Trophoblast cell (in vitro differentiated cells and primary cell): Measurements from ENCODE around the gene HIVEP3.
A peak's percentile ranks its signal among the peaks of the same experiment; 100 is the strongest.

ENCODE experiments used
- DNase-seq, 2 donors: peaks; one replicate each; pipeline ENCODE4 v3.0.0-alpha.2; 2016
- H2AFZ ChIP-seq: 2 replicates; pipeline ENCODE4 v1.6.1; 2013; ENCODE audit warnings: low read length, moderate library complexity, mild to moderate bottlenecking; ENCODE audit not compliant: insufficient read depth, poor library complexity
- H2AK5ac ChIP-seq: 2 replicates; pipeline ENCODE4 v1.6.1; 2013; ENCODE audit warnings: mild to moderate bottlenecking, low read length
- H2BK120ac ChIP-seq: 2 replicates; pipeline ENCODE4 v1.6.1; 2013; ENCODE audit warnings: low read length, mild to moderate bottlenecking, moderate library complexity; ENCODE audit not compliant: insufficient read depth, poor library complexity
- H2BK12ac ChIP-seq: 2 replicates; pipeline ENCODE4 v1.6.1; 2013; ENCODE audit warnings: mild to moderate bottlenecking, low read length, moderate library complexity
- H2BK5ac ChIP-seq: 2 replicates; pipeline ENCODE4 v1.6.1; 2013; ENCODE audit warnings: low read length, low read depth, moderate library complexity, mild to moderate bottlenecking; ENCODE audit not compliant: poor library complexity
- H3K14ac ChIP-seq: 2 replicates; pipeline ENCODE4 v1.6.1; 2013; ENCODE audit warnings: mild to moderate bottlenecking, low read length
- H3K18ac ChIP-seq: 2 replicates; pipeline ENCODE4 v1.6.1; 2013; ENCODE audit warnings: mild to moderate bottlenecking, low read length
- H3K23ac ChIP-seq: 2 replicates; pipeline ENCODE4 v1.6.1; 2013; ENCODE audit warnings: low read length
- H3K27ac ChIP-seq: 2 replicates; pipeline ENCODE4 v1.5.1; 2013; ENCODE audit warnings: low read depth, mild to moderate bottlenecking, inconsistent platforms, low read length, moderate library complexity
- H3K27me3 ChIP-seq: 2 replicates; pipeline ENCODE4 v1.6.1; 2013; ENCODE audit warnings: inconsistent platforms, mild to moderate bottlenecking, low read length, moderate library complexity; ENCODE audit not compliant: insufficient read depth
- H3K36me3 ChIP-seq, 2 experiments: 1 replicate in 1 of 2; 2 replicates in 1 of 2; pipeline ENCODE4 v1.6.1; 2013; ENCODE audit warnings: low read length in 2 of 2, mild to moderate bottlenecking in 2 of 2, moderate library complexity in 1 of 2; ENCODE audit not compliant: insufficient read depth in 2 of 2, control insufficient read depth in 1 of 2
- H3K4ac ChIP-seq: 2 replicates; pipeline ENCODE4 v1.6.1; 2013; ENCODE audit warnings: low read depth, mild to moderate bottlenecking, low read length, moderate library complexity
- H3K4me1 ChIP-seq, 2 experiments: 1 replicate in 1 of 2; 2 replicates in 1 of 2; pipeline ENCODE4 v1.6.1; 2013; ENCODE audit warnings: low read length in 2 of 2, mild to moderate bottlenecking in 2 of 2, moderate library complexity in 1 of 2; ENCODE audit not compliant: insufficient read depth in 2 of 2, control insufficient read depth in 1 of 2
- H3K4me2 ChIP-seq: 2 replicates; pipeline ENCODE4 v1.6.1; 2013; ENCODE audit warnings: inconsistent platforms, mild to moderate bottlenecking, low read length, moderate library complexity
- H3K4me3 ChIP-seq: 2 replicates; pipeline ENCODE4 v1.5.1; 2013; ENCODE audit warnings: mild to moderate bottlenecking, low read depth, low read length, inconsistent platforms
- H3K79me1 ChIP-seq: one replicate; pipeline ENCODE4 v1.6.1; 2013; ENCODE audit warnings: low read length
- H3K79me2 ChIP-seq: 2 replicates; pipeline ENCODE4 v1.6.1; 2013; ENCODE audit warnings: low read length, mild to moderate bottlenecking; ENCODE audit not compliant: control insufficient read depth, insufficient read depth, poor library complexity
- H3K9ac ChIP-seq: 2 replicates; pipeline ENCODE4 v1.6.1; 2013; ENCODE audit warnings: mild to moderate bottlenecking, low read length
- H3K9me3 ChIP-seq: 2 replicates; pipeline ENCODE4 v1.6.1; 2013; ENCODE audit warnings: low read depth, mild to moderate bottlenecking, control low read depth, inconsistent platforms, low read length; ENCODE audit not compliant: insufficient read depth
- H4K12ac ChIP-seq: 2 replicates; pipeline ENCODE4 v1.6.1; 2013; ENCODE audit warnings: low read depth, mild to moderate bottlenecking, low read length, moderate library complexity
- H4K8ac ChIP-seq: 2 replicates; pipeline ENCODE4 v1.6.1; 2013; ENCODE audit warnings: low read depth, mild to moderate bottlenecking, low read length, moderate library complexity
- H4K91ac ChIP-seq: one replicate; pipeline ENCODE4 v1.6.1; 2013; ENCODE audit warnings: low read depth, mild to moderate bottlenecking, low read length, moderate library complexity
- WGBS: extraction: QIAGEN DNeasy Blood & Tissue Kit; methylation state at CpG from one replicate; pipeline ENCODE4 v1.1.7; 2013; ENCODE audit warnings: missing lambda C conversion rate; ENCODE audit not compliant: insufficient read length, insufficient coverage; ENCODE audit errors: extremely low coverage; 5-methylcytosine and 5-hydroxymethylcytosine counted together

HIVEP3 gene

GRCh38 chr1:41758500-41758899 is 160.2 kb downstream of the HIVEP3 start:
- Histone ChIP-seq H2BK5ac (no peak overlapping the region), H3K4me2 (no peak overlapping the region), H4K91ac (no peak overlapping the region), H2AK5ac (no peak overlapping the region), H3K79me1 (no peaks in the 10 kb centered on the region), H3K36me3 (no peaks in the 10 kb centered on the region), H3K4me3 (no peak overlapping the region), H2BK120ac (no peak overlapping the region), H3K27me3 (no peaks in the 10 kb centered on the region), H3K9ac (no peak overlapping the region), H3K4ac (no peak overlapping the region), H2BK12ac (no peak overlapping the region), H3K79me2 (no peaks in the 10 kb centered on the region), H3K9me3 (peaks cover 6% of the 10 kb centered on the region), H4K12ac (no peak overlapping the region), H3K4me1 (no peaks in the 10 kb centered on the region), H2AFZ (no peak overlapping the region), H4K8ac (no peak overlapping the region), H3K14ac (no peak overlapping the region), H3K27ac (no peak overlapping the region), H3K23ac (no peak overlapping the region), H3K18ac (no peak overlapping the region)
- no CpG with 5 or more reads among the region's 2 CpGs for WGBS
- DNase-seq = no peak

- Histone ChIP-seq H4K8ac (no peak overlapping the region), H3K4me2 (no peak overlapping the region), H3K27me3 (no peaks in the 10 kb centered on the region), H2AFZ (no peak overlapping the region), H3K9ac (no peak overlapping the region), H3K79me1 (no peaks in the 10 kb centered on the region), H3K36me3 (no peaks in the 10 kb centered on the region), H4K91ac (no peak overlapping the region), H3K23ac (no peak overlapping the region), H3K14ac (no peak overlapping the region), H3K4me3 (no peak overlapping the region), H2BK12ac (no peak overlapping the region), H3K27ac (no peak overlapping the region), H3K18ac (no peak overlapping the region), H3K4ac (no peak overlapping the region), H2BK120ac (no peak overlapping the region), H4K12ac (no peak overlapping the region), H3K9me3 (no peaks in the 10 kb centered on the region), H3K4me1 (no peaks in the 10 kb centered on the region), H2BK5ac (no peak overlapping the region), H2AK5ac (no peak overlapping the region), H3K79me2 (no peaks in the 10 kb centered on the region)
- WGBS = no CpG with 5 or more reads among the region's 6 CpGs
- DNase-seq = no peak
Observed at GRCh38 chr1:41754540-41754939, 164.2 kb downstream of the HIVEP3 start.

GRCh38 chr1:41752514-41753170 is 166.1 kb downstream of the HIVEP3 start:
- no peak overlapping the region for H3K23ac ChIP-seq
- H3K36me3 ChIP-seq = no peaks in the 10 kb centered on the region
- H3K79me1 ChIP-seq = no peaks in the 10 kb centered on the region
- no peaks in the 10 kb centered on the region for H3K4me1 ChIP-seq
- H3K4ac ChIP-seq = no peak overlapping the region
- no peak overlapping the region for H2AK5ac ChIP-seq
- no peaks in the 10 kb centered on the region for H3K79me2 ChIP-seq
- DNase-seq = no peak
- H4K12ac ChIP-seq = no peak overlapping the region
- H3K27ac ChIP-seq = no peak overlapping the region
- no peak overlapping the region for H3K4me2 ChIP-seq
- H2BK12ac ChIP-seq = no peak overlapping the region
- no peaks in the 10 kb centered on the region for H3K9me3 ChIP-seq
- no peak overlapping the region for H4K8ac ChIP-seq
- H2BK5ac ChIP-seq = no peak overlapping the region
- no peak overlapping the region for H2BK120ac ChIP-seq
- no peaks in the 10 kb centered on the region for H3K27me3 ChIP-seq
- no peak overlapping the region for H2AFZ ChIP-seq
- no peak overlapping the region for H4K91ac ChIP-seq
- WGBS = no CpG with 5 or more reads among the region's 9 CpGs
- H3K18ac ChIP-seq = no peak overlapping the region
- no peak overlapping the region for H3K9ac ChIP-seq
- H3K14ac ChIP-seq = no peak overlapping the region
- no peak overlapping the region for H3K4me3 ChIP-seq

- WGBS = no CpG with 5 or more reads among the region's 9 CpGs
Observed at GRCh38 chr1:41751804-41752513, 166.8 kb downstream of the HIVEP3 start.

More at GRCh38 chr1:41751804-41752513, 166.8 kb downstream of the HIVEP3 start:
- H3K9me3 ChIP-seq = no peaks in the 10 kb centered on the region
- no peaks in the 10 kb centered on the region for H3K36me3 ChIP-seq
- no peak overlapping the region for H2BK5ac ChIP-seq
- H3K9ac ChIP-seq = no peak overlapping the region
- H3K79me1 ChIP-seq = no peaks in the 10 kb centered on the region
- no peak overlapping the region for H4K8ac ChIP-seq
- H4K12ac ChIP-seq = no peak overlapping the region
- no peak overlapping the region for H3K4me3 ChIP-seq
- H2AFZ ChIP-seq = no peak overlapping the region
- no peak overlapping the region for H3K4me2 ChIP-seq
- no peak overlapping the region for H3K14ac ChIP-seq
- no peaks in the 10 kb centered on the region for H3K27me3 ChIP-seq
- no peak overlapping the region for H2BK120ac ChIP-seq
- no peaks in the 10 kb centered on the region for H3K4me1 ChIP-seq
- no peak overlapping the region for H3K27ac ChIP-seq
- no peak overlapping the region for H3K18ac ChIP-seq
- DNase-seq = peak in 1 of 2 donors; percentile 36
- H3K79me2 ChIP-seq = no peaks in the 10 kb centered on the region
- no peak overlapping the region for H2BK12ac ChIP-seq
- H3K23ac ChIP-seq = no peak overlapping the region
- no peak overlapping the region for H3K4ac ChIP-seq
- no peak overlapping the region for H2AK5ac ChIP-seq
- H4K91ac ChIP-seq = no peak overlapping the region
